GM12891 (cell line): ENCODE measurements around the gene PLGRKT.
"Not testable (repeated sequence)": the region's sequence is repeated elsewhere in the genome, so short reads cannot be mapped to it uniquely, and the experiment has no call there.

Experiments
- PAX5 ChIP-seq: IDR thresholded peaks from 2 replicates; pipeline ENCODE4 v1.6.1; 2011; ENCODE audit warnings: low read length, moderate library complexity, mild to moderate bottlenecking; ENCODE audit not compliant: insufficient read depth, severe bottlenecking
- POLR2A ChIP-seq: IDR thresholded peaks from 2 replicates; pipeline ENCODE4 v1.6.1; 2011; ENCODE audit warnings: low read depth, low read length, control low read depth
- POLR2AphosphoS5 ChIP-seq: IDR thresholded peaks from 2 replicates; pipeline ENCODE4 v1.6.1; 2011; ENCODE audit warnings: low read depth, low read length, control low read depth
- SPI1 ChIP-seq: IDR thresholded peaks from 2 replicates; pipeline ENCODE4 v1.6.1; 2011; ENCODE audit warnings: low read depth, low read length, control low read depth
- TAF1 ChIP-seq: IDR thresholded peaks from 2 replicates; pipeline ENCODE4 v1.6.1; 2011; ENCODE audit warnings: low read depth, low read length, control low read depth

DNA sequence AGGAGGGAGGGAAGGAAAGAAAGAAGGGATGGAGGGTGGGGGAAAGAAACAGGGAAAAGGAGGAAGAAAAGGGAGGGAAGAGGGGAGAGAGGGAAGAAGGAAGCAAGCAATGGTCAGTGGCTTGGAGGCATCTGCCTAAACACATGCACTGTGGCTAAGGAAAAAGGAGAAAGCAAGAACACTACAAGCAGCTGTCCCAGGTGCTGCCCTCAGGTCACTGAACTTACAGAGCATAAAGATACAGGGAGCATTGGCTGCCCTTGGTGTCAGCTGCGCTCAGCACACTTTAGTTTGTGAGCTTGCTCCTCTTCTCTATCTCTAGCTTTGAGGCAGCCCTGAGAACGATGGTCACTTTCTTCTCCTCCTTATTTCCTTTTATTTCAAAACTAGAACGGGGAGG lies 40.2 kb downstream of the PLGRKT start:
- TF ChIP-seq POLR2AphosphoS5, POLR2A, PAX5, TAF1, SPI1: not testable (repeated sequence)
